LNCAP (cell line): ENCODE measurements around the gene MIDN.

Experiments used
- TF ChIP-seq, protein P1 (sequence below): fragments of 450-650 bp; IDR thresholded peaks from 2 replicates; pipeline ENCODE4 v1.5.1; 2017; ENCODE audit warnings: mild to moderate bottlenecking

MIDN gene

DNA sequence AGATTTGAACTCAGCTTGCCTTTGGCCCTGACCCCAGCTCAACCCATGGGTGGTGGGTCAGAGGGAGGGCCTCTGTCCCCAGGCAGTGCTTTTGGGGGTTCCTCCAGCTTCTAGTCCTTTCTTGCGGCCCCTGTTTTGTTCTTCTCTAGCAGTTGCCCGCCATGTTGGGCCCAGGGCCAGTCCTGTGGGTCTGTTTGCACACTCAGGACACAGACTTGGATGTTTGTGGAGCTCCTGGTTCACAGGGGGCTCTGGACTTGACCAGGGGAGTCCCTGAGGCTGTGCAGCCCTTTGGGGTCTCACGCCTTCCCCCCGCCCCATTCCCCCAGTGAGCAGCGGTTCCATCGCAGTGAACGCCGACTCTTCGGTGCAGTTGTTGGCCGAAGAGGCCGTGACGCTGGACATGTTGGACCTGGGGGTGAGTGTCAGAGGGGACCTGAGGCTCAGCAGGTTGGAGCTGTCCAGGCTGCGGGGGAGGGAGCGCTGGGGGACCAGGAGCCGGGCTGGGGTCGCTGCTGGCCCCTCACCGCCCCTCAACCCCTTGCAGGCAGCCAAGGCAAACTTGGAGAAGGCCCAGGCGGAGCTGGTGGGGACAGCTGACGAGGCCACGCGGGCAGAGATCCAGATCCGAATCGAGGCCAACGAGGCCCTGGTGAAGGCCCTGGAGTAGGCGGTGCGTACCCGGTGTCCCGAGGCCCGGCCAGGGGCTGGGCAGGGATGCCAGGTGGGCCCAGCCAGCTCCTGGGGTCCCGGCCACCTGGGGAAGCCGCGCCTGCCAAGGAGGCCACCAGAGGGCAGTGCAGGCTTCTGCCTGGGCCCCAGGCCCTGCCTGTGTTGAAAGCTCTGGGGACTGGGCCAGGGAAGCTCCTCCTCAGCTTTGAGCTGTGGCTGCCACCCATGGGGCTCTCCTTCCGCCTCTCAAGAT is 4.4 kb upstream of the MIDN start:
- TF ChIP-seq, protein P1, sequence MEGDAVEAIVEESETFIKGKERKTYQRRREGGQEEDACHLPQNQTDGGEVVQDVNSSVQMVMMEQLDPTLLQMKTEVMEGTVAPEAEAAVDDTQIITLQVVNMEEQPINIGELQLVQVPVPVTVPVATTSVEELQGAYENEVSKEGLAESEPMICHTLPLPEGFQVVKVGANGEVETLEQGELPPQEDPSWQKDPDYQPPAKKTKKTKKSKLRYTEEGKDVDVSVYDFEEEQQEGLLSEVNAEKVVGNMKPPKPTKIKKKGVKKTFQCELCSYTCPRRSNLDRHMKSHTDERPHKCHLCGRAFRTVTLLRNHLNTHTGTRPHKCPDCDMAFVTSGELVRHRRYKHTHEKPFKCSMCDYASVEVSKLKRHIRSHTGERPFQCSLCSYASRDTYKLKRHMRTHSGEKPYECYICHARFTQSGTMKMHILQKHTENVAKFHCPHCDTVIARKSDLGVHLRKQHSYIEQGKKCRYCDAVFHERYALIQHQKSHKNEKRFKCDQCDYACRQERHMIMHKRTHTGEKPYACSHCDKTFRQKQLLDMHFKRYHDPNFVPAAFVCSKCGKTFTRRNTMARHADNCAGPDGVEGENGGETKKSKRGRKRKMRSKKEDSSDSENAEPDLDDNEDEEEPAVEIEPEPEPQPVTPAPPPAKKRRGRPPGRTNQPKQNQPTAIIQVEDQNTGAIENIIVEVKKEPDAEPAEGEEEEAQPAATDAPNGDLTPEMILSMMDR = peak; percentile 97

DNA sequence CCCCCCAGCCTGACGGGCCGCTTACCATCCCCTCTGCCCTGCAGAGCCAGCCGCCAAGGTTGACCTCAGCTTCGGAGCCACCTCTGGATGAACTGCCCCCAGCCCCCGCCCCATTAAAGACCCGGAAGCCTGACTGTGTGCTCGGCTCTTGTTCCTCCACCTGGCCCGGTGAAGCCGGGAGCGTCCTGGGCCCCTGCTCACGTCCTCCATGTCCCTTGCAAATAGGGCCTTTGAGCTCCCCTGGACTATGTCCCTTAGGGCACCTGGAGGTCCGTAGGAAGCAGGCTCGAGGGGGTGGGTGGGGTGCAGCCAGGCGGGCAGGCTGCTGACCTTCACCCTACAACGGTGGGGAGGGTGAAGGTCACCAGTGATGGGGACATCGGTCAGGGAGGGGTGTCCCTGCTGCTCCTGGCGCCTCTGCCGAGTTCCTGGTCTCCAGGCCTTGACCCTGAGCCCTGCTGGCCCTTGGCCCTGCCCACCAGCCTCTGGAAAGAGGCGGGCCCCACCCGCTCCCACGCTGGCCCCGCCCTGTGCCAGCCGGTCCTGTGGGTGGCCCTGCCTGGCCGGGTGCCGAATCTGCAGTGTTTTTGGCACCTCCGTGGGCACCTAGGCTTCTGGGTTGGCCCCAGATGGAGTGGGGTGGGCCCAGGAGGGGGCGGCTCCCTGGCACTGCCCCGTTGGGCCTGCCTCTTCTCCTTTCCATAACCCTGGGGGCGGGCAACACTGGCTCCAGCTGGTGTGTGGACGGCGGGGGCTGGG is 3.5 kb upstream of the MIDN start:
- TF ChIP-seq, protein P1 = no peak

DNA sequence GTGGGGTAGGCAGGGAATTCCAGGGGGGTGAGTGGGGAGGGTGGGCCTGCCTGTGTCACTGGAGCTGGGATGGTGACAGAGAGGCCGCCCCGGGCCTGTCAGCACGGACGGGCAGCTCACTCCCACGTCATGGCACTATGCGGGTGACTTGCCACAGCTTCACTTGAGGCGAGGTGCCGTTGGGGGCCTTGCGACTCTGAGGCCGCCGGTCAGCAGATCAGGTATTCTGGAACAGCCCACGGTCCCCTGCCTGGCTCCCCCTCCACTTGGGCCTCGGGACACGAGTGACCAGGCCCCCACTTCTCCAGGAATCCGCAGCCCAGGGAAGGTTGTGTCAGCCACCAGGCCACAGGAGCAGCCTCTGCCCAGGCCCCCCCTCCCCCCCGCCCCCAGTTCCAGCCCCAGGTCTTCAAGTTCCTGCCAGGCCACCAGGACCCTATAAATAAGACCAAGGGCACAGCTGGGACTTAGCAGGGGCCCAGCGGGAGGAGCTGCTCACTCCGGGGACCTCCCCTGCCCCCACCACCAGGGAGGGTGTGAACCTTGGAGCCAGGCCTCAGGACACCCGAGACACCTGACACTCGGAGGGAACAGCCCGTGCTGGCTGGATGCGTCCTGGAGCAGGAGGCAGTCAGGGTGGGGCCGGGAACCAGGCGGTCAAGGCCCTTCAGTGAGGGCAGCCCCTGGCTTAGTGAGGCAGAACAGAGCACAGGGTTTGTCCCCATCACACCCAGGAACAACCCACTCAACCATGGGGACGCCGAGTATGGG is 2.7 kb upstream of the MIDN start:
- TF ChIP-seq, protein P1 = no peak

DNA sequence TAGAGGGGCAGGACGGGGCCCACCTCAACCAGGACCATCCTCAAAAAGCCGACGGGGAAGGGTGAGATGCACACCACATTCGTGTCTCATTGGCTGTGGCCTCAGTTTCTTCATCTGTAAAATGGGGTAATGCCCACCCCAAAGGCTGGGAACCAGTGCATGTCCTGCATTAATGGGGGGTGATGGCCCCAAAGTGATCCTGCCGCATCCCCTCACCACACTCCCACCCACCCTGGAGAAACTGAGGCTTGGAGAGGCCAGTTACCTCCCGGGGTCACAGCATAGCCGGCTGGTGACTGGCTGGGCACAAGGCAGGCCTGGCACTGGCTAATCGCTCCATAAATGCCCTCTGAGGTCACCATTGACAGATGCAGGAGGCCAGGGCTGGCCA is 640 bp upstream of the MIDN start:
- TF ChIP-seq, protein P1 = no peak

DNA sequence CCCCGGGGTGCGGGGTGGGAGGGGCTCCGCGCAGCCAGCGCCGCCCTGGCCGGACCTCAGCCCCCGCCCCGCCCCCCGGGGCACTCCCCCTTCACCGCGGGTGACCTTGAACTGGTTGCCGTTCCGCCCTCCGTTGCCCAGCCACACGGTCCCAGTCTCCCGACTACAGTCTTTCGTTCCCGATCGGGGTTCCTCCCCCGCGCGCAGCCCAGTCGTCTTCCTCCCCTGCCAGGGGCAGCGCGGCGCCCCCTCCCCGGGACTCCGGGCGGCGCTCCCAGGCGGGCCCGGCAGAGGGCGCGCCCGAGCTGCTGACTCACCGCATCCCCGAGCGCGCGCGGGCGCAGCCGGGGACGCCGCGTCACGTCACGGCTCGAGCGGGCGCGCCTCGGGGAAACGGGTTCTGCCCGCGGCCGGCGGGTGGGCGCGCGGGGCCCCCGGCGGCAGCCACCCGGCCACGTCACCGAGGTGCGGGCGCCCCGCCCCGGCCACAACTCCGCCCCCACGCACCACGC is 459 bp downstream of the MIDN start:
- TF ChIP-seq, protein P1 = peak; percentile 96

DNA sequence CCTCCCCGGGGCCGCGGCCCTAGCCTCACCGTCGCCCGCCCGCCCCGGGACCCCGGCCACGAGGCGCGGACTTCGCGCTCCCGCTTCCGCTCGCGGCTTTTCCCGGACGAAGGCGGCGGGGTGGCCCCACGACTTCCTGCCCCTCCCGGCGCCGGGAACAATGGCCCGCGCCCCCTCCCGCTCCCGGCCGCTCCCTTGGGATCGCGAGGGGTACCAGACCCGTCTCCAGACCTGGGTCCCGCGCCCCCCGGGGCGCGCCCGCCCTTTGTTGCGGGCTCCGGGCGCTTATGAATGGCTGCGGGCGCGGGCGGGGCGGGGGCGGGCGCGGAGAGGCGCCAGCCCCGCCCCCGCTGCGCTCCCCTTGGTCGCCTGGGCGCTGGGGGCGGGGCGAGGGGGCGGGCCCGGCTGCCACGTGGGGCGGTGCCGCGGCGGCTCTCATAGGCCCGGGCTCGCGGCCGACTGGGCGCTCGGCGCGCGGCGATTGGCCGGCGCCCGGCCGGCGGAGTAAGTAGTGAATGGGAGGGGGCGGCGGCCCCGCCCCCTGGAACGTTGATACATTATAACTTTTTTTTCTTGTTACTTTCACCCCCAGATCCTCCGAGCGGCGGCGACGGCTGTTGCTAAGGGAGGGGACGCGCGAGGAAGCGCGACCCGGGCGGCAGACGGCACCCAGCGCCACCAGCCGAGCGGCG is 1.1 kb downstream of the MIDN start:
- TF ChIP-seq, protein P1 = no peak

DNA sequence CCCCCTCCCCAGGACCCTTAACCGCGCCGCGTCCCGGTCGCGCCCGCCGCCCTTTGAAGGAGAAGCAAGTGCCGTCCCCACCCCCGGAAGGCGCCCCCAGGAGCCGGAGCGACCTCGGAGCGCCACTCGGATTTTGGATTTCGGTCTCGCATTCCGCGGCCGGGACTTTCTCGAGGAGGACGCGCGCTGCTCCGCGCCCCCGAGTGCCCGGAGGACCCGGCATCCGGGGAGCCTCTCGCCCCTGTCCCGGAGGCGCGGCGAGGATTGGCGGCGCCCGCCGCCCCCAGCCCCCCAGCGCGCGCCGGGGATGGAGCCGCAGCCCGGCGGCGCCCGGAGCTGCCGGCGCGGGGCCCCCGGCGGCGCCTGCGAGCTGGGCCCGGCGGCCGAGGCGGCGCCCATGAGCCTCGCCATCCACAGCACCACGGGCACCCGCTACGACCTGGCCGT is 1.6 kb downstream of the MIDN start:
- TF ChIP-seq, protein P1 = no peak
